HG03025 (cell line): ENCODE data around the gene KLHDC8A.
"Not testable (repeated sequence)": the region's sequence is repeated elsewhere in the genome, so short reads cannot be mapped to it uniquely, and the experiment has no call there.

Source experiments
- ATAC-seq: cut with Tn5 transposase; IDR thresholded peaks from one replicate; pipeline ENCODE4 v1.9.1; 2021; ENCODE audit warnings: mild to moderate bottlenecking, moderate library complexity; ENCODE audit not compliant: unreplicated experiment, low FRiP score

The KLHDC8A gene

DNA sequence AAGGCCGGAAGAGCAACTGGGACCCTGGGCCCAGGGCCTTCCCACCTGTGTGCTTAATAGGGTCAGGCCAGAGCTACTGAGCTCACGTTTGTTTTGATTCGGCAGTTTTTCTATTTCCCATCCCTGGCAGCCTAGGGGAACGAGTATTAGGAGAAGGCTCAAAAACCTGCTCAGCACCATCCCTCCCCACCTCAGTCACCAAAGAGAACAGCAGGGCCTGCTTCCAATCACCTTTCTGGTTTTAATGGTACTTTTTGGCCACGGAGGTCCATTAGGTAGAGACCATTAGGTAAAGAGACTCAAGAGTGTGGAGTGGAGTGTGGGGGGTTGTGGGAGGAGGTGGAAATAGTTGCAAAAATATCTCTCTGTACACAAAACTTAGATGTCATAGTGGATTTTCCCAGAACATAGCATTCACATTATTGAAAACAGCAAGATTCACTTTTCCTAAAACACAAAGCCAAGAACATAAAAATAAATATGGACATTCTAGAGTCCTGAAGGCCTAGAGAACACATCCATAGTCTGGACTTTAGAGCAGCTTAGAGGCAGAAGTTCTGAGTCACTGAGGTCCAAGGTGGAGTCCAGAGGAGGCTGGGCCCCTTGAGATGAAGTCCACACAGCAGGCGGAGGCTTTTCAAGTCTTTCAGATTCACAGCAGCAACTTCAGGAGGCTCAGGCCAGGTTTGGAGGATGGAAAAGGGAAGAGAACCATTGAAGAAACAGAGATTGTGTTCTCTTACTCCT is 54.7 kb downstream of the KLHDC8A start:
- ATAC-seq: no peak

DNA sequence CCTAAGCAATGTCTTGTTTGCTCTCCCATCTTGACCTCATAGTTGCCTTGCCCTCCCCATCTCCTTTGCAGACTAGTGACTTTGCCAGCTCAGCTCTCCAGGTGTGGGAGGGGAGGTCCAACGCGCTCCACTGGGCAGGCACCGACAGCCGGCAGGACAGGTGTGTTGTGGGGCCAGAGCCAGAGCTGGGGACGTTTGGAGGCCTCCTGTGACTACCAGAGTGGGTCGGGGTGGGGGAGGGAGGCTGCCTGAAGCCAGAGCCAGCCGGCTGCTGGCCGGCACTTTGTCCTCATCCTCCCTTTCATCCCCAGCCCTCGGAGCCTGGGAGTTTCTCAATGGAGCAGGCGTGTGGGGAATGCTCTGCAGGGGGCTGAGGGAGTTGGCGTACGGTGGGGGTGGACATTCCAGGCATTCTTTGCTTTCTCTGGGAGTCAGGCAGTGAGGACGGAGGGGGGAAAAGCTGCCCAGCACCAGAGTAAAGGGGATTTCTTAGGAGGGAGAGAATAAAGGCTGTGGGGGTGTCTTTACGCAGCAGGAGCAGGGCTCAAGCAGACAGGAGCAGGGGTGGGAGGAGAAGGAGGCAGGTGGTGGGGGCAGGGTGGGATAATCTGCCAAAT is 55.4 kb downstream of the KLHDC8A start:
- no peak for ATAC-seq

GRCh38 chr1:205300149-205300548 is 56.6 kb downstream of the KLHDC8A start:
- no peak for ATAC-seq

DNA sequence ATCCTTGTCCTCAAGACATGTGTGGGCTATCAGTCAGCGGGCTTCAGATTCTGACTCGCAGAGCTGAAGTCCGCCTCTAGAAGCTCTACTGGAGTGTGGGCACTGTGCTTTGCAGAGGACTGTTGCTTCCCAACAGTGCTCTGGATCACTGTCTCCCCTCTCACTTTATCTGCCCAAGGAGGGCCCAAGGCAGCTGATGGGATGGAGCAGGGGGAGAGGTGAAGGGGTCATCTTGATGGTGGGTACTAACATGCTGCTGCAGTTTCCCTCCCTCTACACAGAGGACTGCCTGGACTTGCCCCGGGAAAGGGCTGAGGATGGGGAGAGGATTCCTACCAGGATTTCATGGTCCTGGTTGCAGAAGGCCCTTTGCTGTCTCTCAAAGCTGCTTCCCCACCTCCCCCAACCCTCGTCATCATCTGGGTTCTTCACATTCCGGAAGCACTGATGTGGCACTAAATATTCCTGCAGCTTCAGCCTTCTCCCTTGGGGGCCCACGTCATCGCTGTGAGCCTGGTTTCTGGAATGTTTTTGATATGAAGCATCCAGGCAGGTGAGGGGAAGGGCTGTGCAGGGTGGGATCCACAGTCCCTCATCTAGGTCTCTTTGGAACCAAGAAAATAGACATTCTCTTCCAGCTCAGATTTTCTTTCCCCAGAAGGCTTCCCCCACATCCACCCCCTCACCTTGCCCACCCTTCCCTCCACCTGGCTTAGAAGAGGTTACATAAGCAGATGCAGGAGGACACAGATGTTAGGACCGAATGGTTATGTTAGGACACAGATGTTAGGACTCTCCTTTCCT is 58.3 kb downstream of the KLHDC8A start:
- ATAC-seq: no peak

DNA sequence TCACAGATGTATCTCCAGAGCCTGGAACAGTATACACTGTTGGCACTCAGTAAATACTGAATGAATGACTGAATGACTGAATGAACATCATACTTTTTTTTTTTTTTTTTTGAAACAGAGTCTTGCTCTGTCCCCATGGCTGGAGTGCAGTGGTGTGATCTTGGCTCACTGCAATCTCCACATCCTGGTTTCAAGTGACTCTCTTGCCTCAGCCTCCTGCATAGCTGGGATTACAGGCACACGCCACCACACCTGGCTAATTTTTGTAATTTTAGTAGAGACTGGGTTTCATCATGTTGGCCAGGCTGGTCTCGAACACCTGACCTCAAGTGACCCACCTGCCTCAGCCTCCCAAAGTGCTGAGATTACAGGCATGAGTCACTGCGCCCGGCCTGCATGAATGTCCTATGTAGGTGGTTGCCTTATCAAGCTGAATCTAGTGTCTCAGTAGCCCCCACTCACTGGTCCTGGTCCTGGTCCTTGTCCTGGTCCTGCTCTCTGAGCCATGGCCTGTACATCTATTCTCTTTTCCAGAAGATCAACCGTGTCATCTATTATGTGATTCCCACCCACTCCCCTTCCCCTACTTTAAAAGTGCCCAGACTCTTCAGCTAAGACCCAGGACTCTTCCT is 59.1 kb downstream of the KLHDC8A start:
- not testable (repeated sequence) for ATAC-seq

DNA sequence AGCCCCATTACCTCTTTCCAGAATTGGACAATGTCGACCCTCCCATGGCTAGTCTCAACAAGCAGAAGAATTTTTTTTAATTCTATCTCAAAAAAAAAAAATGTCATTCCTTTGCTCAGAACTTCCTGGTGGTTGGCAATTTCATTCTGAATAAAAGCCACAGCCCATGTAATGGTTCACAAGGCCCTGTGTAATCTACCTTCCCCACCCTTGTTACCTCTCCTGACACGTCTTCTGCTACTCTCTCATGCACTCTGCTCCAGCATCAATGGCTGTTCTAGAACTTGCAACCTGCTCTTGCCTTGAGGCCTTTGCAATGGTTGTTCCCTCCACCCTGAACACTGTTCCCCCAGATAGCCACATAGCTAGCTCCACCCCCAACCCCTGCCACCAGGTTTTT is 60.6 kb downstream of the KLHDC8A start:
- ATAC-seq: no peak

- no peak for ATAC-seq
These were observed 61.8 kb downstream of the KLHDC8A start for GRCh38 chr1:205294934-205295333.

DNA sequence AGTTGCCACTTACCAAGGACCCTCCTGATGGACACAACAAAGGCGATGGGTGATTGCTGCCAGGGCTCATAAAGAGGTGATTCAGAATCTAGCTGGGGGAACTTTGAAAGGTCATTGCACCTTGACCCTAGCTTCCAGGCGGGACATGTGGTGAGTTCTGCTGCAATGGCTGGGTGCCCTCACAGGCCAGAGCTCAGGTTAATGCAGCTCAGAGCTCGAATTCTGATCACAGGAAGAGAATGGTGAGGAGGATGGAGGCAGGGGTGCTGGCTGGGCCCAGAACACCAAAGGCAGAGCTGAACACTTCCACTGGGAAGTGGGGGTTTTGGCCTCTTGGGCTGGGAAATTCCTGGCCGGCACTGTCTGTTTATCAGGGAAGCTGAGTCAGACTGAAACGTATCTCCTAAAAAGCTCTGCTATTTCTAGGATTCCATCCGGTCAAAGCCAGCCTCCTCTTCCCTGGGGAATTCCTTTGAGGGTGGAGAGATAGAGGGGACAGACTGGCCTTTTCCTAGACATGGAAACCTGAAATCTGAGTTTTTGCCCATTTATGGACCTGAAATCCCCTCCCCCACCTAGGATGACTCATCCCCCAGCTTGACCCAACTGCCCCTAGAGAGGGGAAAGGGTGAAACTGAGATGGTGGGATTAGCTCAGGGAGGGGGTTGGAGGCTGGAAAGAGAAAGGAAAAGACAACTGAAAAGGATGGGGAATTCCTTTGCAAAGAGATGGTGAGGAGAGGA is 62.4 kb downstream of the KLHDC8A start:
- ATAC-seq: no peak

GRCh38 chr1:205293350-205294074 is 63.2 kb downstream of the KLHDC8A start:
- no peak for ATAC-seq

DNA sequence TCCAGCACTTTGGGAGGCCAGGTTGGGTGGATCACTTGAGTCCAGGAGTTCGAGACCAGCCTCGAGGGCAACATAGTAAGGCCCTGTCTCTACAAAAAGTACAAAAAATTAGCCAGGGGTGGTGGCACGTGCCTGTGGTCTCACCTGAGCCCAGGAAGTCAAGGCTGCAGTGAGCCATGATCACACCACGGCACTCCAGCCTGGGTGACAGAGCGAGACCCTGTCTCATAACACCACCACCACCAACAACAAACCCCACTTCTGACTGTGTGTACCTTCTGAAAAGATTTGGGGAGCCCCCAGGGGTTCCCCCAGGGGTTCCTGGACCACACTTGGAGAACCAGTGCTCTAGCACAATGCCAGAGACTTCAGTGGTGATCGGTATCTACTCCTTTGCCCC is 65.1 kb downstream of the KLHDC8A start:
- no peak for ATAC-seq

DNA sequence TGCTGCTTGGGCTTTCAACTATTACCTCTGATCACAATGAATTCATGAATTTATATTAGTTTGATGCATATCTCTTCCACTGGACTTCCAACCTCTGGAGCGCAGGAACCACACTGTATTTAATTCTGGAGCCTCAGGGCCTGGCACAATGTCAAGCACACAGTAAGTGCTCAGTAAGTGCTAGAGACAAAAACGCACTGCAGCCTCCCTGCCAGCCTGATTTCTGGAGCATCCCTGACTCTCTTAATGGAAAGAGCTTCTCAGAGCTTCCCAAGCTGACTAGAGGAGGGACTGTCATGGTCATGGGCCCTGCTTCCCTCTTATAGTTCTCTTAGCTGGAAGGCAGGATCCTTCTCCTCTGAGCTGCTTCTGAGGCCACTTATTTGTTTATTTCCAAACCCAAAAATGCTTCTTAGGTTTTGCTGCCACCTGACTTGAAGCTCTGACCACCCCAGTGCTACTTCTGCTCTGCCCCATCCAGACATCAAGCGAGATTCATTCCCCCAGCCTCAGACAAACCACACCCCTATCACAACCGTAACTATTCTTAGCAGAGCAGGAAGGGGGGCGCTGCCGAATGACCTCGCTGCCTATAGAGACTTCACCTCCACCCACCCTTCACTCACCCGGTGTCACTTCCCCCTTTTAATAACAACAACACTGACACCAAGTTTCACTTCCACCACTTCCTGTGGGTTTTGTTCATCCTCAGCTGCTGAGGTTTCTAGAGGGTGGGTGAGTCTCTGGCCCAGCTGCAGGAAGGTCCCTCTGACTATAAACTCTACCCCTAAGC is 68.8 kb downstream of the KLHDC8A start:
- ATAC-seq: peak; percentile 69

DNA sequence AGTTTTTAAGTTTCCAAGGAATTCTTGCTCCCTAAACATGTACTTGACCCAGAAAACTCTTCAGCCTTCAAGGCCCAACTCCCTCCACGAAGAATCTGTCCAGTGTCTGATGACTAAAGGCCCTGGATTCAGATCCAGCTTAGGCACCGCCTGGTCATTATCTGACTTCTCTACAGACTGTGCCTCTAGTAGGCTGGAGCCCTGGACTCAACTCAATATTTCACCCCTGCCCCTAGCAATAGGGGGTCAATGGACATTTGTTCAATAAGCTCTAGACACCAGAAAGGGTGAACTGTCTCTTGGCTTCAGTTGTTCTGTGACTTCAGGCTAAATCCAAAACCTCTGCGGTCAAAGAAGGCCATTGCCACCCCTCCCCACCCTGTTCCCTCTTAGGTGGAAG is 69.6 kb downstream of the KLHDC8A start:
- ATAC-seq: no peak

GRCh38 chr1:205286335-205286950 is 70.3 kb downstream of the KLHDC8A start:
- ATAC-seq: peak; percentile 37
